ENCODE results near the gene SAMHD1.

DNA sequence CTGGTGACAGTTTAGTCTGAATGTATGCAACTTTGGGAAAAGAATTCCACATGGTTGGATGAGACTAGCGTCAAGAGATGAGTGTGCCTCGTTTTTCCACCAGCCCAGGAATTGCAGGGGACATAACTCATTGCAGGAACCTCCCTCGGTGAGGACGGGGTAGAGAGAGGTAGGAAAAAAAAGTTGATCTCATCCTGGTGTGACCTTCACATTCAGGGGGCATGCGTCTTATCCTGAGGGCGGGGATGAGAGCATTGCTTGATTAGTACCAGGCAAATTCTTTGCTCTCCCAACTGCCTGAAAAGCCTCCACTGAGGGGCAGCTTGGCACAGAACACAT lies 63.8 kb downstream of the SAMHD1 start:
- TF ChIP-seq CTCF (conservative IDR thresholded peaks at IDR 0.05; ENCODE audit: low read length) (no peak), EZH2phosphoT487 (IDR thresholded peaks at IDR 0.05; ENCODE audit: borderline replicate concordance, low read depth, low read length) (no peak)
